Tibial nerve (tissue), 4 donors: ENCODE measurements around the gene MAPK1. TPM values are rescaled to one million over a fixed set of nuclear protein-coding genes. Genes with fewer than 3 reads are reported as not detected.

Experiments
- DNase-seq, 2 donors: peaks; one replicate each; pipeline ENCODE4 v3.0.0-alpha.2; 2019; ENCODE audit warnings: low spot score in 2 of 2
- H3K27ac ChIP-seq, 4 donors: fragments of 200-600 bp; sonication (generic) in 3 of 4; one replicate each; pipeline ENCODE4 v1.5.1; 2017 to 2019; ENCODE audit warnings: mild to moderate bottlenecking in 1 of 4
- H3K27me3 ChIP-seq, 2 donors: fragments of 200-600 bp; sonication (generic) in 1 of 2; one replicate each; pipeline versions ENCODE4 v1.5.1 to v1.6.0; 2017 to 2019
- H3K36me3 ChIP-seq, 3 donors: fragments of 200-600 bp; sonication (generic); one replicate each; pipeline ENCODE4 v1.5.1; 2018 to 2019
- H3K4me1 ChIP-seq, 4 donors: fragments of 200-600 bp; sonication (generic) in 3 of 4; one replicate each; pipeline ENCODE4 v1.5.1; 2017 to 2019
- H3K4me3 ChIP-seq, 4 donors: fragments of 200-600 bp; sonication (generic) in 3 of 4; one replicate each; pipeline ENCODE4 v1.5.1; 2017 to 2019; ENCODE audit warnings: mild to moderate bottlenecking in 1 of 4, moderate library complexity in 1 of 4
- H3K9me3 ChIP-seq, 4 donors: fragments of 200-600 bp; sonication (generic) in 3 of 4; one replicate each; pipeline ENCODE4 v1.5.1; 2017 to 2019
- EP300 ChIP-seq, 2 donors: sonication (generic); formaldehyde crosslinking; IDR thresholded peaks; one replicate each; pipeline ENCODE4 v1.6.1; 2017; ENCODE audit warnings: antibody characterized with exemption in 2 of 2, mild to moderate bottlenecking in 1 of 2
- POLR2A ChIP-seq, 2 donors: fragments of 450-650 bp; IDR thresholded peaks; one replicate each; pipeline ENCODE4 v1.6.1; 2017; ENCODE audit warnings: antibody characterized with exemption in 2 of 2, mild to moderate bottlenecking in 2 of 2, moderate library complexity in 2 of 2
- WGBS, 2 donors: methylation state at CpG; one replicate each; pipeline ENCODE4 v1.1.5; 2018; 5-methylcytosine and 5-hydroxymethylcytosine counted together
- total RNA-seq, 4 donors: library from RNA; depleted of rRNA; stranded (reverse); fragments of >200 nt; gene quantifications; one replicate each; pipeline ENCODE4 v1.1.0, GENCODE V29; 2016
- TF ChIP-seq, protein P1 (sequence below), 5 experiments: fragments of 200-600 bp in 3 of 5; fragments of 450-650 bp in 2 of 5; sonication (generic) in 3 of 5; IDR thresholded peaks; one replicate each; pipeline ENCODE4 v1.5.1; 2016 to 2019; ENCODE audit warnings: antibody characterized with exemption in 5 of 5, mild to moderate bottlenecking in 3 of 5, moderate library complexity in 2 of 5

The MAPK1 gene
- total RNA-seq, 4 donors from 2014 or later = 58.1 to 95.3 (median 73.1) TPM

DNA sequence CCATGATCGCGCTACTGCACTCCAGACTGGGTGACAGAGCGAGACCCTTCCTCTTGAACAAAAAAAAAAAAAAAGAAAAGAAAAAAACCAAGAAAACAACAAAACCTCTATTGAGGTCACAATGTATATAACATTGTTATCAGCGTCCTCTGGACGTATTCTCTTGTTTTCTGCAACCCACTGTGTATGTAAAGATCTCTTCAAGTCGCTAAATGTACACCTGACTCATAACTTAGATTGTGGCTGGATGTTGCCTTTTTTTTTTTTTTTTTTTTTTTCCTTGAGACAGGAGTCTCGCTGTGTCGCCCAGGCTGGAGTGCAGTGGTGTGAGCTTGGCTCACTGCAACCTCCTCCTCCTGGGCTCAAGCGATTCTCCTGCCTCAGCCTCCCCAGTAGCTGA is 130.5 kb downstream of the MAPK1 start:
- peaks cover 0 to 18% (median 11%) of the 10 kb centered on the region in 4 donors for H3K4me1 ChIP-seq
- TF ChIP-seq, protein P1, sequence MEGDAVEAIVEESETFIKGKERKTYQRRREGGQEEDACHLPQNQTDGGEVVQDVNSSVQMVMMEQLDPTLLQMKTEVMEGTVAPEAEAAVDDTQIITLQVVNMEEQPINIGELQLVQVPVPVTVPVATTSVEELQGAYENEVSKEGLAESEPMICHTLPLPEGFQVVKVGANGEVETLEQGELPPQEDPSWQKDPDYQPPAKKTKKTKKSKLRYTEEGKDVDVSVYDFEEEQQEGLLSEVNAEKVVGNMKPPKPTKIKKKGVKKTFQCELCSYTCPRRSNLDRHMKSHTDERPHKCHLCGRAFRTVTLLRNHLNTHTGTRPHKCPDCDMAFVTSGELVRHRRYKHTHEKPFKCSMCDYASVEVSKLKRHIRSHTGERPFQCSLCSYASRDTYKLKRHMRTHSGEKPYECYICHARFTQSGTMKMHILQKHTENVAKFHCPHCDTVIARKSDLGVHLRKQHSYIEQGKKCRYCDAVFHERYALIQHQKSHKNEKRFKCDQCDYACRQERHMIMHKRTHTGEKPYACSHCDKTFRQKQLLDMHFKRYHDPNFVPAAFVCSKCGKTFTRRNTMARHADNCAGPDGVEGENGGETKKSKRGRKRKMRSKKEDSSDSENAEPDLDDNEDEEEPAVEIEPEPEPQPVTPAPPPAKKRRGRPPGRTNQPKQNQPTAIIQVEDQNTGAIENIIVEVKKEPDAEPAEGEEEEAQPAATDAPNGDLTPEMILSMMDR (IDR thresholded peaks at IDR 0.05) = no peak
- TF ChIP-seq EP300 (IDR thresholded peaks at IDR 0.05) (no peak), POLR2A (IDR thresholded peaks at IDR 0.05) (no peak)
- WGBS, 2 donors = 83 to 84% methylated on average over 9 of the region's 9 CpGs
- H3K4me3 ChIP-seq = no peak overlapping the region
- no peaks in the 10 kb centered on the region for H3K27me3 ChIP-seq
- H3K9me3 ChIP-seq = no peaks in the 10 kb centered on the region
- H3K36me3 ChIP-seq = no peaks in the 10 kb centered on the region
- DNase-seq = no peak
- H3K27ac ChIP-seq = no peak overlapping the region

DNA sequence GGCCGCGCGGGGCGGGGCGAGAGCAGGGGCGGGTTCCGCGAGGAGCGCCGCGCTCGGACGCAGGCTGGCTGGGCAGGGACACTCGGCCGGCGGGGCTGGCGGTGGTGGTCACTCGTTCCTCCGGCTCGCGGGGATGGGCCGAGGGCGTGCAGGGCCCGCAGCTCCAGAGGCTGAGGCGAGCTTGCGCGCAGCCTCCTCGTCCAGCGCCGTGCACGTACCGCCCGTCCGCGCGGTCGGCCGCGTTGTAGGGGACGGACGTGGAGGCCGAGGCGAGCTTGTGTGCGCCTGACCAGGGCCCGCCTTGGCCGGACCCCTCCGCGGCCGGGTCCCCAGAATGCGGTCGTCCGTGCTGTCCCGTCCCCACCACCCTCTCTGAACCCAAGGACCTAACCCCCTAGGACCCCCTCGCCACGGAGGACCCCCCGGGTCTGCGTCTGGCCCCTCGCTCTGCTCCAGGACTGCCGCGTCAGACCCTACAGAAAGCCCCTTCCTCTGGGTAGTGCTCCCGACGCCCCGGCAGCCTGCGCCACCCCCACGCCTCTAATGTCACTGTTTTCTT is 131.3 kb downstream of the MAPK1 start:
- peak overlapping the region; percentile 45 to 87 (median 49) for H3K4me3 ChIP-seq
- no peaks in the 10 kb centered on the region for H3K27me3 ChIP-seq
- TF ChIP-seq, protein P1 (IDR thresholded peaks at IDR 0.05) = no peak
- TF ChIP-seq POLR2A (IDR thresholded peaks at IDR 0.05) (no peak), EP300 (IDR thresholded peaks at IDR 0.05) (no peak)
- peak overlapping the region; percentile 44 to 82 (median 66) for H3K27ac ChIP-seq
- H3K9me3 ChIP-seq = no peaks in the 10 kb centered on the region
- WGBS, 2 donors = 13 to 23% methylated on average over 21 to 46 of the region's 65 CpGs
- DNase-seq = no peak
- peaks cover 0 to 18% (median 11%) of the 10 kb centered on the region in 4 donors for H3K4me1 ChIP-seq
- no peaks in the 10 kb centered on the region for H3K36me3 ChIP-seq

DNA sequence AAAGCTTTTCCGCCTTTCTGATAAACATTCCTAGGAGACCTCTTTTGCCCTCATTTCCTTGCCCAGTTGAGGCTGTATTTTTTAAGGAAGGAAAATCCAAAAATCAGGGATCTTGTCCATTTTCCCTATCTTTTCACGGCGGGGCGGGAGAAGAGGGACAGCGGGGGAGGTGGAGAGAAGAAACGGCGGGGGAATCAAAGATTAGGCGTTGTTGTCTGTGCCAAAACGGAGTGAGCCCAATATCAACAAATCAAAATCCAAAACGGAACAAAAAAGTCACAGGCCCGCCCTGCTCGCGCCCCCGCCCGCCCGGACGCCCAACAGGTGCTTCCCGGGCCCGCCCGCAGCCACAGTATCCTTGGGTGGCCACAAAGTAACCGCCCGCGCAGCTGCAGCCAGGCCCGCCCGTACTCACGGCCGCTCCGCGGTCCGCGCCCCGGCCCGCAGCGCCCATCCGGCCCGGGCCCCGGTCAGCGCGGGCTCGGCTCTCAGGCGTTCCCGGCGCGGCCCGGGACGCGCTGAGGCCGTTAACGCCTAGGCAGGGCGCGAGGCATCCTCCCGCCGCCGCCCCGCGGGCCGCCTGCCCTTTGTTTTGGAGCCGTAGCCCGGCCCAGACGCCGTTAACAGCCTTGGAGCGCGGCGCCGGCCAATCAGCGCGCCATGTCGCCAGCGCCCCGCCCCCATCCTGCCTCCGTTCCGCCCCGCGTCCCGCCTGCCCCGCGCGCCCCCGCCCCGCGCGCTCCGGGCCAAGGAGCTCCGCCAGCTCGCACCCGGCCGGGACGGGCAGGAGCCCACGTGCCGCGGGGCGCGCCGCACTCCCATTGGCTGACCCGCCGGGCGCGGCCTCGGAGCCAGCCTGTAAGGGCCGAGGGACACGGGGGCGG is 132.0 kb downstream of the MAPK1 start, which contains the start of gene YPEL1:
Gene YPEL1, minus strand, starts transcription at position 595 of the 884 bp plus-strand sequence. CDS start 25,050 bp downstream, outside the sequence.
- peak within 1 kb of the TSS; percentile 50 to 87 (median 60) for H3K4me3 ChIP-seq
- H3K4me1 ChIP-seq = peaks cover 0 to 18% (median 11%) of the 10 kb centered on the region in 4 donors
- 1% methylated on average over 32 to 33 of the region's 102 CpGs for WGBS, 2 donors
- peak within 1 kb of the TSS; percentile 61 to 87 (median 78) for H3K27ac ChIP-seq
- H3K9me3 ChIP-seq = no peaks in the 10 kb centered on the region
- peak; percentile 91 to 96 for DNase-seq
- H3K36me3 ChIP-seq = peaks cover 0 to 7% (median 0%) of the 10 kb centered on the region in 3 donors
- H3K27me3 ChIP-seq = no peaks in the 10 kb centered on the region
- TF ChIP-seq POLR2A (IDR thresholded peaks at IDR 0.05) (peak; percentile 96 to 98), EP300 (IDR thresholded peaks at IDR 0.05) (peak in 1 of 2 donors; percentile 94)
- TF ChIP-seq, protein P1 (IDR thresholded peaks at IDR 0.05) = peak in 2 of 5 experiments; percentile 42 to 44

DNA sequence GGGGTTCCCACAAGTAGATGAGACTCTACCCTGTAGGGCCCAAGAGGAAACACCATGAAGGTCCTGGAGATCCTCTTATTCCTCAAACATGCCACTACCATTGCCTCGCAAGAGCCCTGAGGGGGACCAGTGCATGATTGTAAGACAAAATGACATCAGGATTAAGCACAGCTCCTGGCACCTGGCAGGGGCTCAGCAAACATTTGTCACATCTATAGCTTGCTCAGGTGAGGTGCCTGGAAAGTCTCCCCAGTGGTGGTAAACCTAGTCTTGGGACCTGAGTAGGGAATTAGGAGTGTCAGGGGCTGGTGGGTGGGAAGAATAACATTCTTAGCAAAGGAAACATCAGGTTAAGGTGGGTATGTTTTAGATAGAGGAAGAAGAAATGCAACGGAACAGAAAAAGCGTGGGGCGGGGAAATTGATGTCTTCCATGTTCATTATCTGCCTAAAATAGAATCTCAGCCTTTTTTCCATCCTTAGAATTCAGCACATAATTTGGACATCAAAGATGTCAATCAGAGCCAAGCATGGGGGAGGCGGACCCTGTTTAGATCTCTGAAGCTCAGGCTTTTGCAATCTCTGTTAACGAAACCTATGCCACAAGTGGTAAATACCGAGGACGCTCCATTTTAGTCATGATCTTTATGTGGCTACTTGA is 132.8 kb downstream of the MAPK1 start:
- 11 to 12% methylated on average over 8 of the region's 8 CpGs for WGBS, 2 donors
- Histone ChIP-seq H3K4me3 (peak overlapping the region; percentile 36 to 87 (median 60)), H3K9me3 (no peaks in the 10 kb centered on the region), H3K27me3 (no peaks in the 10 kb centered on the region), H3K36me3 (peaks cover 0 to 8% (median 0%) of the 10 kb centered on the region in 3 donors), H3K27ac (peak overlapping the region in 3 of 4 donors; percentile 61 to 87 (median 76)), H3K4me1 (peaks cover 0 to 18% (median 11%) of the 10 kb centered on the region in 4 donors)
- DNase-seq = no peak
- TF ChIP-seq EP300 (IDR thresholded peaks at IDR 0.05) = no peak
- TF ChIP-seq POLR2A (IDR thresholded peaks at IDR 0.05) = no peak
- TF ChIP-seq, protein P1 (IDR thresholded peaks at IDR 0.05) = no peak
